Stimulated activated CD8-positive, alpha-beta memory T cell treated with anti-CD3 and anti-CD28 coated beads, Interleukin-15, amount 100 ng/mL, for 4 hours (primary cell): ENCODE results near the gene NECAP2.
"Not testable (repeated sequence)": the region's sequence is repeated elsewhere in the genome, so short reads cannot be mapped to it uniquely, and the experiment has no call there.

Experiments used
- DNase-seq, 2 donors: peaks; one replicate each; pipeline ENCODE4 v3.0.0-alpha.2; 2020; ENCODE audit warnings: low read depth in 2 of 2

Gene NECAP2

GRCh38 chr1:16458831-16459230 lies 18.3 kb downstream of the NECAP2 start:
- no peak for DNase-seq

- DNase-seq: no peak
Measured at GRCh38 chr1:16459352-16459925, 18.9 kb downstream of the NECAP2 start.

- no peak for DNase-seq
Measured at GRCh38 chr1:16461681-16462080, 21.2 kb downstream of the NECAP2 start.

GRCh38 chr1:16462773-16463330 lies 22.3 kb downstream of the NECAP2 start:
- no peak for DNase-seq

- no peak for DNase-seq
Measured at GRCh38 chr1:16464917-16465625, 24.5 kb downstream of the NECAP2 start.

- no peak for DNase-seq
Measured at GRCh38 chr1:16468558-16468957, 28.0 kb downstream of the NECAP2 start.

- DNase-seq: no peak
Measured at GRCh38 chr1:16474166-16474800, 33.8 kb downstream of the NECAP2 start.

GRCh38 chr1:16474891-16475290 lies 34.4 kb downstream of the NECAP2 start:
- DNase-seq: not testable (repeated sequence)

- DNase-seq: not testable (repeated sequence)
Measured at GRCh38 chr1:16475771-16476770, 35.5 kb downstream of the NECAP2 start.

- DNase-seq: no peak
Measured at GRCh38 chr1:16478091-16478490, 37.6 kb downstream of the NECAP2 start.

GRCh38 chr1:16483146-16483545 lies 42.6 kb downstream of the NECAP2 start:
- not testable (repeated sequence) for DNase-seq

GRCh38 chr1:16483639-16484500 lies 43.3 kb downstream of the NECAP2 start:
- not testable (repeated sequence) for DNase-seq

GRCh38 chr1:16484501-16484835 lies 43.9 kb downstream of the NECAP2 start:
- no peak for DNase-seq

- DNase-seq: no peak
Measured at GRCh38 chr1:16484931-16485330, 44.4 kb downstream of the NECAP2 start.

- DNase-seq: not testable (repeated sequence)
Measured at GRCh38 chr1:16486316-16486715, 45.8 kb downstream of the NECAP2 start.

GRCh38 chr1:16487011-16487410 lies 46.5 kb downstream of the NECAP2 start:
- not testable (repeated sequence) for DNase-seq

- DNase-seq: not testable (repeated sequence)
Measured at GRCh38 chr1:16489195-16489880, 48.8 kb downstream of the NECAP2 start.

GRCh38 chr1:16491056-16491675 lies 50.6 kb downstream of the NECAP2 start:
- DNase-seq: no peak

GRCh38 chr1:16492937-16493336 lies 52.4 kb downstream of the NECAP2 start:
- DNase-seq: not testable (repeated sequence)

- DNase-seq: not testable (repeated sequence)
Measured at GRCh38 chr1:16493731-16494130, 53.2 kb downstream of the NECAP2 start.
